Ectodermal cell (in vitro differentiated cells): ENCODE data around the gene VAV2.

Experiments used
- H3K27ac ChIP-seq: 2 replicates; pipeline ENCODE4 v1.7.0; 2013; ENCODE audit warnings: mild to moderate bottlenecking, low read depth, low read length; ENCODE audit not compliant: insufficient read depth, poor library complexity, severe bottlenecking
- H3K27me3 ChIP-seq: 2 replicates; pipeline ENCODE4 v1.7.0; 2013; ENCODE audit warnings: mild to moderate bottlenecking, low read length; ENCODE audit not compliant: insufficient read depth, control insufficient read depth, poor library complexity, severe bottlenecking
- H3K36me3 ChIP-seq: one replicate; pipeline ENCODE4 v1.7.0; 2013; ENCODE audit warnings: low read length; ENCODE audit not compliant: control insufficient read depth, insufficient read depth
- H3K4me1 ChIP-seq: one replicate; pipeline ENCODE4 v1.7.0; 2013; ENCODE audit warnings: low read length; ENCODE audit not compliant: control insufficient read depth, insufficient read depth
- H3K4me3 ChIP-seq: 2 replicates; pipeline ENCODE4 v1.7.0; 2013; ENCODE audit warnings: low read depth, low read length, control low read depth; ENCODE audit not compliant: insufficient read depth
- H3K9me3 ChIP-seq: 2 replicates; pipeline ENCODE4 v1.7.0; 2013; ENCODE audit warnings: mild to moderate bottlenecking, low read length, moderate library complexity; ENCODE audit not compliant: control insufficient read depth
- WGBS, 2 experiments: methylation state at CpG; one replicate each; pipeline ENCODE4 v1.1.7; 2013; ENCODE audit warnings: missing lambda C conversion rate in 2 of 2; 5-methylcytosine and 5-hydroxymethylcytosine counted together

VAV2 gene

GRCh38 chr9:133812941-133813748 is 179.0 kb downstream of the VAV2 start:
- Histone ChIP-seq H3K9me3 (no peaks in the 10 kb centered on the region), H3K27ac (no peak overlapping the region), H3K36me3 (no peaks in the 10 kb centered on the region), H3K27me3 (no peaks in the 10 kb centered on the region), H3K4me3 (no peak overlapping the region), H3K4me1 (no peaks in the 10 kb centered on the region)
- 92% methylated on average over 26 of the region's 26 CpGs for WGBS, 2 experiments

DNA sequence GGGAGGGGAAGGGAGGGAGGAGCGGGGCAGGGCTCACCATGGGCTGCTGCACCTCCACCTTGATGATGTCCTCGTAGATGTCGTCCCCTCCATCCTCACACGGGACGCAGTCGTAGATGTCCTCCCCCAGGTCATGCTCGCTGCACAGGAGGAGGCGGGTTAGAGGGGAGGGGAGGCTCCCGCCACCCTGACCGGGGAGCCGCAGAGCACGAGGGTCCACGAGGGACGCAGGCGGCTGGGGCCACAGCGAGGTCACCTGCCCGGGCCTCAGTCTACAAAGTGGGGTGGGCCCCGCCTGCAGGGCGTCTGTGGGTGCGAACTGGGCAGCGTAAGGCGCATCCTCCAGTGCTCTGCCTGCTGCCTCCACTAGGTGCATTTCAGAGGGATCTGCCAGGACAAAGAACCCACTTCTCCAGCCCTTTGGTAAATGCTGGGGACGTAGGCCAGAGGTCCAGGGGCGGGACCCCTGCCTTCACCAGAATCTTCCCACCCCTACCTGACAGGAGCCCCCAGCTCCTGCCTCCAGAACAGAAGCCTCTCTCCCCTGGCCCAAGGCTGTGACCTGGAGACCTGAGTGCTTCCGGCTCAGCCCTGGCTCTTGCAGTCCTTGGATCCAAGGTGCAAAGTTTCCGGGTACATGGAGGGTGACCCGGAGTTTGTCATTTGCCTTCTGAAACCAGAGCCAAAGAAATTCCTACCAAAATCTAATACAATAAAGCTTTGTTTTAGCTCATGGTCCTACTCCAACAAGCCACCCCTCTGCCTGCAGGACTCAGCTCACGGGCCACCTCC is 179.9 kb downstream of the VAV2 start:
- H3K4me3 ChIP-seq: no peak overlapping the region
- no peaks in the 10 kb centered on the region for H3K27me3 ChIP-seq
- no peaks in the 10 kb centered on the region for H3K4me1 ChIP-seq
- 95% methylated on average over 28 of the region's 28 CpGs for WGBS, 2 experiments
- no peak overlapping the region for H3K27ac ChIP-seq
- no peaks in the 10 kb centered on the region for H3K9me3 ChIP-seq
- H3K36me3 ChIP-seq: no peaks in the 10 kb centered on the region

DNA sequence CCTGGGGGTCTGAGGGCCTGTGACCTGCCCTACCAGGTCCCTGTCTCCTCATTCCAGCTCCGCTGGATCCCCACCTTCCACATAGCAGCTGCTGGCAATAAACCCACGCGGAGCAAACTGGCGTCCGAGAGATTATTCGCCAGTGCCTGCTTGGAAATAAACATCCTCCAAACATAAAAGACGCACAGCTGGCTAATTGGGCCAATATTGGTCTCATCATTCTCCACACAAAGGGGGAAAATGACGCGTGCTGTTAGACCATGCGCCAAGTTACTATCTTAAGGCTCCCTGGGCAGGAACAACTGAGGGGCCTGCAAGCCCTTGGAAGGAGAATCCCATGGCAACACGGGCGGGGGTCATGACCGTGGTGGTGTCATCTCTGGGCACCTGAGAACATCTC is 180.7 kb downstream of the VAV2 start:
- Histone ChIP-seq H3K4me1 (no peaks in the 10 kb centered on the region), H3K9me3 (no peaks in the 10 kb centered on the region), H3K27me3 (no peaks in the 10 kb centered on the region), H3K4me3 (no peak overlapping the region), H3K36me3 (no peaks in the 10 kb centered on the region), H3K27ac (no peak overlapping the region)
- WGBS, 2 experiments: 93% methylated on average over 13 of the region's 13 CpGs

GRCh38 chr9:133810556-133811195 is 181.4 kb downstream of the VAV2 start:
- no peak overlapping the region for H3K27ac ChIP-seq
- H3K4me1 ChIP-seq: no peaks in the 10 kb centered on the region
- no peaks in the 10 kb centered on the region for H3K36me3 ChIP-seq
- no peaks in the 10 kb centered on the region for H3K9me3 ChIP-seq
- H3K4me3 ChIP-seq: no peak overlapping the region
- H3K27me3 ChIP-seq: no peaks in the 10 kb centered on the region
- whole genome bisulfite sequencing, 2 experiments: 93 to 96% methylated on average over 23 of the region's 23 CpGs

GRCh38 chr9:133809335-133809734 is 182.8 kb downstream of the VAV2 start:
- Histone ChIP-seq H3K4me1 (no peaks in the 10 kb centered on the region), H3K9me3 (no peaks in the 10 kb centered on the region), H3K27ac (no peak overlapping the region), H3K4me3 (no peak overlapping the region), H3K27me3 (no peaks in the 10 kb centered on the region), H3K36me3 (no peaks in the 10 kb centered on the region)
- WGBS, 2 experiments: 91 to 94% methylated on average over 7 of the region's 7 CpGs

GRCh38 chr9:133807818-133808217 is 184.3 kb downstream of the VAV2 start:
- no peaks in the 10 kb centered on the region for H3K36me3 ChIP-seq
- H3K27ac ChIP-seq: no peak overlapping the region
- H3K4me1 ChIP-seq: no peaks in the 10 kb centered on the region
- 96 to 97% methylated on average over 13 of the region's 13 CpGs for WGBS, 2 experiments
- H3K27me3 ChIP-seq: no peaks in the 10 kb centered on the region
- no peaks in the 10 kb centered on the region for H3K9me3 ChIP-seq
- H3K4me3 ChIP-seq: no peak overlapping the region

DNA sequence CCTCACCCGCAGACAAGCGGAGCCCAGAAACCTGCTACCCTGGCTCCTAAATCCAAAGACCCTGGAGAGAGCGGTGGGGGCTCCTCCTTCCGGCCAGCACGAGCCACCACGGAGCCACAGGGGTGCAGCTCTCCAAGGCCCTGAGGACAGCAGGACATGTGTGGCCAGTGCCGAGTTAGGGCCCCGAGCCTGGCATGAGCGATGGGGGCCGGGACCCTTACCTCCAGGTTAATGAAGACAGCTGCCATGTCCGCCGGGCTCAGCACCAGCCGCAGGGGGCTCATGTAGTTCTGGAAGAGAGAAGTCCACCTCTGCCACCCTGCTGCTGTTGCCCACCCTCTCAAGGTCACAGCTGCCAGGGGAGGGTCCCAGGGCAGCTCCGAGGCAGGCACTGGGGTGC is 185.1 kb downstream of the VAV2 start:
- H3K9me3 ChIP-seq: no peaks in the 10 kb centered on the region
- no peaks in the 10 kb centered on the region for H3K36me3 ChIP-seq
- no peak overlapping the region for H3K27ac ChIP-seq
- H3K4me1 ChIP-seq: no peaks in the 10 kb centered on the region
- no peak overlapping the region for H3K4me3 ChIP-seq
- H3K27me3 ChIP-seq: no peaks in the 10 kb centered on the region
- WGBS, 2 experiments: 94 to 95% methylated on average over 14 of the region's 14 CpGs

DNA sequence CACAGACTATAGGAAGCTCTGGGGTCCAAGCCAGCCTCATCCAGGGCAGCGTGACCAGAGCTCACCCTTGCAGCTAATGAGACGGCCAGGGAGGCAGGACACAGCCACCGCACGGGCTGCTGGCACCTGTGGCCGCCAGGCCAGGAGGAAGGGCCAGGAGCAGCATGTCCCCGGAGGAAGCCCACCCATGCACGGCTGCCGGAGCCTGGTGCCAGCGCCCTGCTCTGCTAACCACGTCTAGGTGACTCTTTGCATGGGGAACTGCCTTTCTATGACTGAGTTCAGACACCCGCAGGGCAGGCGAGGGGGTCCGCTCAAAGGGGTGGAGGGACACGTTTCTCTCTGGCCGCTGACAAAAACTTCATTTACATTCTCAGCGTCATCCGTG is 185.5 kb downstream of the VAV2 start:
- H3K27ac ChIP-seq: no peak overlapping the region
- H3K36me3 ChIP-seq: no peaks in the 10 kb centered on the region
- no peaks in the 10 kb centered on the region for H3K4me1 ChIP-seq
- H3K27me3 ChIP-seq: no peaks in the 10 kb centered on the region
- no peak overlapping the region for H3K4me3 ChIP-seq
- 93 to 96% methylated on average over 17 of the region's 17 CpGs for WGBS, 2 experiments
- H3K9me3 ChIP-seq: no peaks in the 10 kb centered on the region

GRCh38 chr9:133805876-133806622 is 186.1 kb downstream of the VAV2 start:
- Histone ChIP-seq H3K4me1 (no peaks in the 10 kb centered on the region), H3K27ac (no peak overlapping the region), H3K9me3 (no peaks in the 10 kb centered on the region), H3K36me3 (no peaks in the 10 kb centered on the region), H3K27me3 (no peaks in the 10 kb centered on the region), H3K4me3 (no peak overlapping the region)
- 94 to 96% methylated on average over 31 to 32 of the region's 32 CpGs for WGBS, 2 experiments
